Stimulated activated CD8-positive, alpha-beta memory T cell treated with anti-CD3 and anti-CD28 coated beads, Interleukin-4, amount 100 ng/mL, for 48 hours (primary cell): Measurements from ENCODE around the gene HTR3C.
"Not testable (repeated sequence)": the region's sequence is repeated elsewhere in the genome, so short reads cannot be mapped to it uniquely, and the experiment has no call there.

ENCODE experiments used
- DNase-seq: peaks from one replicate; pipeline ENCODE4 v3.0.0-alpha.2; 2020

HTR3C gene

DNA sequence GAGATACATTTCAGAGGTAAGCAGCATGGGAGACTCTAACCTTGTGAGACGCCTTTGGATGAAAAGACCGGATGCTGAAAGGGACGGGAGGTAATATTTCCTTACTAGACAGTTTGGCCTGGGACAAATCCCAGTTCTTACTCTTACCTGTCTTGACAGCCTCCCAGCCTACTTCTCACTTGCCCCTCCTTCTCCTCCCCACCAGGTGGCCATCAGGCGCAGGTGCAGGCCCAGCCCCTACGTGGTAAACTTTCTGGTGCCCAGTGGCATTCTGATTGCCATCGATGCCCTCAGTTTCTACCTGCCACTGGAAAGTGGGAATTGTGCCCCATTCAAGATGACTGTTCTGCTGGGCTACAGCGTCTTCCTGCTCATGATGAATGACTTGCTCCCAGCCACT, 15.0 kb upstream of the HTR3C start:
- no peak for DNase-seq

GRCh38 chr3:184038307-184038706, 14.5 kb upstream of the HTR3C start:
- DNase-seq: not testable (repeated sequence)

DNA sequence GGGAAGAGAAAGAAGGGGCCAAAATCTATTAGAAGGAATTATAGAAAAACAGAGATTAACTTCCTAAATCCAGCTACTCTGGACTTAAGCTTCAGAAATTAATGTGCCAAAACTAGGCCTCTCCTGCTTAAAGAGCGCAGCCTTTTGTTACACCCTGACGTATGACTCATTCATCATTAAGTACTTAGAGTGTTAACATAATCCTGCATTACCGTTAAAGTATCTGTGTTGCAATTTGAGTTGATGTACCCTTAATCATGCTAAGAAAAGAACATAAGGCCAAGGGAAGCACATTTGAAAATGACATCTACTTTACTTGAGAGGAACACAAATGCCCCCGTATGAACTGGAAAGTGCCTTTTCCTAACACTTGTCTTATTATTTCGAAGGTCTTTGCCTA, 13.4 kb upstream of the HTR3C start:
- no peak for DNase-seq

DNA sequence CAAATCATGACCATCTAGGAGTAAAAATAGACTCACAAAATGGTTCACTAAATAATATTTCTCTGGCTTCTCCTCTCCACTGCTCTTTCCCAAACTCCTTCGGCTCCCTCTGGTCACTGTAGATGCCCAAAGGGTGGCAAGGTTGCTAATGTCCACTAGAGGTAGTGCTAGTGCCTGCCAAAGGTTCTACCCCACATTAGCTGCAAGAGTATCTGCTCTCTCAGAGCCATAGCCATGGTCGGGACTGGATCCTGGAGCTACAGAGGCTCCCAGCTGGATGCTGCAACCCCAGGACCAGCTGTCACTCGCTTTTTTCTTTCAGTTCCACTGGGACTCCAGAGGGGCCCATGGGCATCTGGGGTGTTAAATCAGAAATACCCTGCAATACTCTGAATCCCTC, 12.8 kb upstream of the HTR3C start:
- no peak for DNase-seq

GRCh38 chr3:184042617-184043016, 10.2 kb upstream of the HTR3C start:
- no peak for DNase-seq

GRCh38 chr3:184045995-184046394, 6.9 kb upstream of the HTR3C start:
- no peak for DNase-seq

- DNase-seq: no peak
These were observed 2.5 kb upstream of the HTR3C start for GRCh38 chr3:184050217-184050847.

GRCh38 chr3:184058029-184058428, 5.2 kb downstream of the HTR3C start:
- no peak for DNase-seq

DNA sequence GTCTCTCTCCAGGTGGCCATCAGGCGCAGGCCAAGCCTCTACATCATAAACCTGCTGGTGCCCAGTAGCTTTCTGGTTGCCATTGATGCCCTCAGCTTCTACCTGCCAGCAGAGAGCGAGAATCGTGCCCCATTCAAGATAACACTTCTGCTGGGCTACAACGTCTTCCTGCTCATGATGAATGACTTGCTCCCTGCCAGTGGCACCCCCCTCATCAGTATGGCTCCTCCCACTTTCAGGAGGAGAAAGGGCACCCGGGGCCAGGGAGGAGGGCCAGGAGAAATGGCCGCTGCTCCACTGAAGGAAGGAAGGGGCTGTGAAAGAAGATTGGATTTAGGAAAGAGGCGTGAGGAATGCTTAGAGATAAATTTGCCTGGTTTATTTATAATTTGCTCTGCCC, 6.6 kb downstream of the HTR3C start:
- no peak for DNase-seq

GRCh38 chr3:184062637-184063036, 9.8 kb downstream of the HTR3C start:
- DNase-seq: no peak

- no peak for DNase-seq
These were observed 13.4 kb downstream of the HTR3C start for GRCh38 chr3:184066211-184066610.

DNA sequence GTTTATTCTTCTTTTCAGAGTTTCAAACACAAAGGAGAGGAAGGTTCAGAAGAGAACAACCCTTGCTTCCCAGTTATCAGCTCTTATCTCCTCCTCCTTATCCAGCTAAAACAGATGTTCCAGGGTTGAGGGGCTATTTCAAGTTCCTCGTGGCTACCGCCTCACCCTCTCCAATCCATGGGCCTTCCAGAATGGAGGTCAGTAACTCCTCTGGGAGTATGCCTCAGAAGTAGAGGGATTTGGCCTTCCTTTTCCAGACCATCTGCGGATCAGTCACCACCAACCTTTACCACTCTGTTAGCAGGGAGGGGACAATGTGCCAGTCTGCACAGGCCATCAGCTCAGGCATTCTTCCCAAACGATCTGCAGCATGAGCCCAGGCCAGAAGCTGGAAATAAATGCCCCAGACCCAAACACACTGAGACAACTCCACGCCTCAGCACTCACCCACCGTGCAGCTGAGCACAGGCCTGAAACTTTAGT, 14.8 kb downstream of the HTR3C start:
- no peak for DNase-seq

- DNase-seq: no peak
These were observed 15.5 kb downstream of the HTR3C start for GRCh38 chr3:184068344-184068743.

DNA sequence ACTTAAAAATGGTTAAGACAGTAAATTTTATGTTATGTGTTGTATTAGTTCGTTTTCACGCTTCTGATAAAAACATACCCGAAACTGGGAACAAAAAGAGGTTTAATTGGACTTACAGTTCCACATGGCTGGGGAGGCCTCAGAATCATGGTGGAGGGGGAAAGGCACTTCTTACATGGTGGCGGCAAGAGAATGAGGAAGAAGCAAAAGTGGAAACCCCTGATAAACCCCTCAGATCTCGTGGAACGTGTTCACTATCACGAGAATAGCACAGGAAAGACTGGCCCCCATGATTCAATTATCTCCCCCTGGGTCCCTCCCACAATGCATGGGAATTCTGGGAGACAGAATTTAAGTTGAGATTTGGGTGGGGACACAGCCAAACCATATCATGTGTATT, 18.3 kb downstream of the HTR3C start:
- not testable (repeated sequence) for DNase-seq

DNA sequence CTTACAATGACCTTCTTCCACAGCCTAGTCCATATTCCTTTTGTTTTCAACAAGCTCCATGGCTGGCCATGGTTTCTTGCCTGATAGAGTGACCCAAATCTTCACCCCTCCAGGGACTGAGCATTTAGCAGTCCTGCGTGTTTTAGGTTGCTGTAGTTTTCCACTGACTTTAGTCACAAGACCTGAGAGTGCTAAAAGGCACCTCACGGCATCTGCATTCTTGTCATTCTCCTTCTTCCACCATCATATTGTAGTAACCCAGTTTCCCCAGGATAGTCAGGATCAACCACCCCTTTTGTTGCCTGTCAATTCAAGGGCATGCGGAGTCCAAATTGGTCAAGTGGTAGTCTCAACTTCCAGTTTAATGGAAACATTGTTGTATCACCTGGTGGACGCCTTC, 20.8 kb downstream of the HTR3C start:
- no peak for DNase-seq

- no peak for DNase-seq
These were observed 23.1 kb downstream of the HTR3C start for GRCh38 chr3:184075901-184076300.

- no peak for DNase-seq
These were observed 25.0 kb downstream of the HTR3C start for GRCh38 chr3:184077881-184078280.

GRCh38 chr3:184078851-184079250, 26.0 kb downstream of the HTR3C start:
- no peak for DNase-seq

DNA sequence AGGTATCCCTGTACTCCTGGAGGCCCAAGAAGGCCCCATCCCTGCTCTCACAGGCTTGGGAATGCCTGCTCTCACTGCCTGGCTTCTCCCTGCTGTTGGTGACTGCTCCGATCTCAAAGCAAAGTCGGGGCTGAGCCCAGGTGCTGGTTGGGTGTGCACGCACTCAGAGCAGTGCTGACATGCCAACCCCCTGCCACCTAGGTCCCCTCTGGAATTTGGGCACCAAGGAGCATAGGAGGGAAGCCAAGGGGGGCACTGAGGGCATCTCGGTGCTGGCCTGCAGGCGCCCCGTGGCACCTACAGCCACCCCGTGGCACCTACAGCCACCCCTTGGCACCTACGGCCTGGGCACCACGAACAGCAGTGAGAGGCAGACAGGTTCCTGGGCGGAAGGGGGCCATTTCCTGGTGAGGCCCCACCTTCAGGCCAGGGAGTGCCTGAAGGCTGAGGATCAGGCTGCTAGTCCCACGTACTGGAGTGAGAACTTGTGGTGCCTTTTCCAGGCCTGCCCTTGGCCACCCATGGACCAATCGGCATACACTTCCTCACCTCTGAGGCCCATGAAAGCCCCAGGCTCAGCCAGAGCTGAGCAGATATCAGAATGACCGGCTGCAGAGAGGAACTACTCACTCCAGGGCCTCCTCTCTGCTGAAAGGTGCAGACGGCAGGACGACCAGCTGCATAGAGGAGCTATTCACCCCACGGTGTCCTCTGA, 28.4 kb downstream of the HTR3C start:
- DNase-seq: no peak

- no peak for DNase-seq
These were observed 29.2 kb downstream of the HTR3C start for GRCh38 chr3:184082034-184082433.

DNA sequence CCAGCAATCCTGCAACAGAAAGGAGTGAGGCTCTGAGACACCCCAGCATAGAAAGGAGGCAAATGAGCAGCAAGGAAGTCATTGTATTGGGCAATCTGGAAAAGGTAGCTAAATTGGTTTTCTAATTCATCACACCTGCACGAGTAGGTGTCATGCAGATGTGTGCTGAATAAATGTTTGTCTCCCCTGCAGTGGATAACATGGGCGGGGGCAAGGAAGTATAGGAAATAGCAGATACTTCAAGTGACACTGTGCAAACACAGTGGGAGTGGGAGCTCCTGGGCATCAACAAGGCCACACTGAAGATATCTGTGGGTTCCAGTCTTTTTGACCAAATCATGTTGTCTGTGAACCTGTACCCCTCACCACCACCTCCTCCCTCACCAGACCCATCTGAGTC, 29.6 kb downstream of the HTR3C start:
- DNase-seq: no peak

- no peak for DNase-seq
These were observed 32.6 kb downstream of the HTR3C start for GRCh38 chr3:184085389-184085852.

DNA sequence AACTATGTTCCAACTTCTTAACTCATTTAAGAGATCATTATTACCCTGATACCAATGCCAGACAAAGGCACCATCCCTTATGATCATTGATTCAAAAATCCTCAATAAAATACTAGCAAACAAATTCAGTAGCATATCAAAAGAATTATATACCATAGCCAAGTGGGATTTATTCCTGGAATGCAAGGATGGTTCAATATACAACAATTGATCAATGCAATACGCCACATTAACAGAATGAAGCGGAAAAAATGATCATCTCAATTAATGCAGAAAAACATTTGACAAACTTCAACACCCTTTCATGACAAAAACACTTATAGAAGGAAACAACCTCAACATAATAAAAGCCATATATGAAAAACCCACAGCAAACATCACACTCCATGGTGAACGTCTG, 39.4 kb downstream of the HTR3C start:
- DNase-seq: no peak

DNA sequence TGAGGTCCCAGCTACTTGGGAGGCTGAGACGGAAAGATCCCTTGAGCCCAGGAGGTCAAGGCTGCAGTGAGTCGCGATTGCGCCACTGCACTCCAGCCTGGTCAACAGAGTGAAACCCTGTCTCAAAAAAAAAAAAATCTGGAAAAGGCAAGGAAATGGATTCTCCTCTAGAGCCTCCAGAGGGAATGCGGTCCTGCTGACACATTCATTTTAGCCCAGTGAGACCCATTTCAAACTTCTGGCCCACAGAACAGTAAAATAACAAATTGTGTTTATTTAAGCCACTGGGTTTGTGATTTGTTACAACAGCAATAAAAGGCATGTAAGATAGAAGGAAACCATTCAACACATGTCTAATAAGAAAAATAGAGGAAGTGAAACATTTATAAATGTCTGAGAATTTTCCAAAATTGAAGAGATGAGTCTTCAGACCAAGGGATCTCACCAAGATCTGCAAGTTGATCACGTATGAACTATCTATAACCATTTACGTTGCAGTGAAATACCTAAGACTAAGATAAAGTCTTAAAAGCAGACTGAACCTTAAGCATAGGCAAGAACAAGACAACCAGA, 44.0 kb downstream of the HTR3C start, which contains the start of gene HTR3E:
Gene HTR3E (plus strand): TSS at position 254 of the 573 bp plus-strand sequence. CDS start 466 bp downstream, outside the sequence.
- DNase-seq: no peak
